Ovary (tissue), 10 donors: Measurements from ENCODE around the gene CRAT. TPM values are rescaled to one million over a fixed set of nuclear protein-coding genes. Genes with fewer than 3 reads are reported as not detected.

Experiments
- DNase-seq, 5 donors: peaks; one replicate each; pipeline ENCODE4 v3.0.0-alpha.2; 2019 to 2020
- H3K27ac ChIP-seq, 2 donors: fragments of 200-600 bp; one replicate each; pipeline versions ENCODE4 v1.5.1 to v1.8.0; 2019 to 2022
- H3K27me3 ChIP-seq: fragments of 200-600 bp; one replicate; pipeline ENCODE4 v1.8.0; 2022
- H3K36me3 ChIP-seq: fragments of 200-600 bp; sonication (generic); one replicate; pipeline ENCODE4 v1.5.1; 2019
- H3K4me1 ChIP-seq: one replicate; pipeline ENCODE4 v1.8.1; 2013; ENCODE audit warnings: mild to moderate bottlenecking, moderate library complexity; ENCODE audit not compliant: insufficient read depth
- H3K4me3 ChIP-seq: fragments of 200-600 bp; sonication (generic); one replicate; pipeline ENCODE4 v1.5.1; 2017
- H3K9me3 ChIP-seq, 2 donors: fragments of 200-600 bp in 1 of 2; sonication (generic) in 1 of 2; one replicate each; pipeline versions ENCODE4 v1.5.1 to v1.8.1; 2013 to 2019; ENCODE audit warnings: mild to moderate bottlenecking in 1 of 2, moderate library complexity in 1 of 2
- EP300 ChIP-seq: sonication (generic); formaldehyde crosslinking; IDR thresholded peaks from one replicate; pipeline ENCODE4 v1.6.1; 2017; ENCODE audit warnings: antibody characterized with exemption
- POLR2A ChIP-seq: fragments of 450-650 bp; IDR thresholded peaks from one replicate; pipeline ENCODE4 v1.6.1; 2017; ENCODE audit warnings: antibody characterized with exemption, mild to moderate bottlenecking, moderate library complexity
- WGBS, 3 donors: extraction: QIAGEN DNeasy Blood & Tissue Kit in 1 of 3; methylation state at CpG; one replicate each; pipeline versions ENCODE4 v1.1.5 to v1.1.7; 2013 to 2017; 5-methylcytosine and 5-hydroxymethylcytosine counted together
- intact Hi-C, 4 donors: fragments of 100-400 bp; cut with DNase I; formaldehyde crosslinking; loops; one replicate each; pipeline versions ENCODE4 v1.11.0 to v1.15.1; 2022 to 2023
- long read RNA-seq, 3 donors: library from polyadenylated mRNA in 2 of 3; unstranded in 2 of 3; transcript quantifications; one replicate each; pipeline ENCODE4 v2.0.0 and lab custom pipeline, GENCODE V29; 2021 to 2026
- polyA plus RNA-seq, 2 donors: library from polyadenylated mRNA; stranded (reverse); fragments of 200-250 nt in 1 of 2; fragments of 350-450 nt in 1 of 2; fragmentation: Illumina TruSeq in 1 of 2; extraction: RNeasy Lipid Tissue Mini Kit (QIAGEN cat#74804) in 1 of 2; gene quantifications; one replicate each; pipeline ENCODE4 v1.2.3, GENCODE V29; 2013 to 2014
- total RNA-seq, 7 donors: library from RNA; depleted of rRNA in 2 of 7; stranded (reverse); fragments of >200 nt in 2 of 7; fragmentation: NEBNext Ultra II Directional in 3 of 7; extraction: Animal tissue kit (Norgen Biotek cat#: 25700) in 3 of 7; gene quantifications; one replicate each; pipeline versions ENCODE4 v1.1.0 to v1.2.4, GENCODE V29; 2016 to 2023
- TF ChIP-seq, protein P1 (sequence below), 3 donors: fragments of 450-650 bp in 2 of 3; fragments of 200-600 bp in 1 of 3; IDR thresholded peaks; one replicate each; pipeline versions ENCODE4 v1.5.1 to v1.8.0; 2016 to 2022; ENCODE audit warnings: antibody characterized with exemption in 3 of 3, mild to moderate bottlenecking in 1 of 3
- donor health status: DM: no; HTN: no; CAD: no; lungs with moderate emphysema.
- donor health status: DM: no; HTN: no; CAD: no.
- donor health status: Bipolar disorder and iron deficiency.
- donor health status: DM: yes; HTN: yes; CAD: no.
- donor health status: DM: no; HTN: no; CAD: no.
- donor health status: DM: yes; HTN: yes; CAD: no.

Gene CRAT
- total RNA-seq: 10 to 100 TPM; 23.0 to 42.7 (median 39.1) TPM
- polyA plus RNA-seq: 10 to 100 TPM; 28.7 to 29.9 TPM
- long read RNA-seq, donor 1, transcript CRAT-201 (14 exons, 2,763 nt): major isoform, 65 of 177 reads
- long read RNA-seq, donor 1, transcript CRAT-207 (15 exons, 2,253 nt): minor isoform, 46 of 177 reads
- long read RNA-seq, donor 1, partial matches to known transcripts: 32 of 177 reads
- long read RNA-seq, donor 1, other reads (novel, unspliced or antisense): 30 of 177 reads
- long read RNA-seq, donor 2, partial matches to known transcripts: 5 of 9 reads
- long read RNA-seq, donor 2, other reads (novel, unspliced or antisense): 0 of 9 reads
- long read RNA-seq, donor 3, transcript CRAT-201 (14 exons, 2,763 nt): major isoform, 35 of 118 reads
- long read RNA-seq, donor 3, transcript CRAT-207 (15 exons, 2,253 nt): minor isoform, 26 of 118 reads
- long read RNA-seq, donor 3, partial matches to known transcripts: 42 of 118 reads
- long read RNA-seq, donor 3, other reads (novel, unspliced or antisense): 15 of 118 reads

GRCh38 chr9:129110740-129111527 is at the start of gene CRAT, which contains the start of gene PTPA:
TSS of gene CRAT (minus strand) at chr9:129110793. CDS start at chr9:129110509, 284 bp downstream.
TSS of gene PTPA (plus strand) at chr9:129111415. CDS start at chr9:129111601, 186 bp downstream.
- intact Hi-C loops: no loop called here
- peak; percentile 96 to 98 (median 97) for DNase-seq
- H3K9me3 ChIP-seq: no peaks in the 10 kb centered on the region
- peak within 1 kb of the TSS; percentile 69 to 90 for H3K27ac ChIP-seq
- 0 to 1% (median 0%) methylated on average over 69 to 77 of the region's 77 CpGs for WGBS, 3 donors
- peak; percentile 50 for TF ChIP-seq EP300
- TF ChIP-seq POLR2A: peak; percentile 80
- TF ChIP-seq, protein P1, sequence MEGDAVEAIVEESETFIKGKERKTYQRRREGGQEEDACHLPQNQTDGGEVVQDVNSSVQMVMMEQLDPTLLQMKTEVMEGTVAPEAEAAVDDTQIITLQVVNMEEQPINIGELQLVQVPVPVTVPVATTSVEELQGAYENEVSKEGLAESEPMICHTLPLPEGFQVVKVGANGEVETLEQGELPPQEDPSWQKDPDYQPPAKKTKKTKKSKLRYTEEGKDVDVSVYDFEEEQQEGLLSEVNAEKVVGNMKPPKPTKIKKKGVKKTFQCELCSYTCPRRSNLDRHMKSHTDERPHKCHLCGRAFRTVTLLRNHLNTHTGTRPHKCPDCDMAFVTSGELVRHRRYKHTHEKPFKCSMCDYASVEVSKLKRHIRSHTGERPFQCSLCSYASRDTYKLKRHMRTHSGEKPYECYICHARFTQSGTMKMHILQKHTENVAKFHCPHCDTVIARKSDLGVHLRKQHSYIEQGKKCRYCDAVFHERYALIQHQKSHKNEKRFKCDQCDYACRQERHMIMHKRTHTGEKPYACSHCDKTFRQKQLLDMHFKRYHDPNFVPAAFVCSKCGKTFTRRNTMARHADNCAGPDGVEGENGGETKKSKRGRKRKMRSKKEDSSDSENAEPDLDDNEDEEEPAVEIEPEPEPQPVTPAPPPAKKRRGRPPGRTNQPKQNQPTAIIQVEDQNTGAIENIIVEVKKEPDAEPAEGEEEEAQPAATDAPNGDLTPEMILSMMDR (IDR thresholded peaks at IDR 0.05): no peak
- H3K36me3 ChIP-seq: no peaks in the 10 kb centered on the region
- H3K4me3 ChIP-seq: peak within 1 kb of the TSS; percentile 78
- H3K27me3 ChIP-seq: no peaks in the 10 kb centered on the region
- peaks cover 5% of the 10 kb centered on the region for H3K4me1 ChIP-seq

DNA sequence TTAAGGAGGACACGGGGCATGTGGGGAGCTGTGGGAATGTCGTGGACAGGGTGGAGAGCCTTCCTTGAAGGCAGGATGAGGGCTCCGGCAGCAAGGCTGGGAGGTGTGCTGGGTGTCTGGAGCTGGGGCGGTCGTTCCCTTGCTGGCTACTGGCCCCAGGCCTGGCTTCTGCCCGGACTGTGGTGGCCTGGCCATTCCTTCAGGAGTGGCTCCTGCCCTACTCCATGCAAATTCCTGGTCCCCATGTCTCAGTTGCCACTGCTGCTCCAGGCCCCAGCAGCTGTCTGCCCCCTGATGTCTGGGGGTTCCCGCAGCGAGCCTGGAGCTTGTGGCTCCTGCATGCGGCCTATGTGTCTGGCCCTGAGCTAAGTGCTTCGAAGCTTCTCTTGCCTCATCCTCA is 45.6 kb upstream of the CRAT start:
- TF ChIP-seq, protein P1 (IDR thresholded peaks at IDR 0.05): no peak
- no peak for TF ChIP-seq POLR2A
- no peak for TF ChIP-seq EP300
- no peaks in the 10 kb centered on the region for H3K4me1 ChIP-seq
- H3K27me3 ChIP-seq: no peaks in the 10 kb centered on the region
- intact Hi-C loops: no loop called here
- H3K4me3 ChIP-seq: no peak overlapping the region
- peak in 1 of 5 donors; percentile 8 for DNase-seq
- H3K36me3 ChIP-seq: no peaks in the 10 kb centered on the region
- no peak overlapping the region for H3K27ac ChIP-seq
- H3K9me3 ChIP-seq: no peaks in the 10 kb centered on the region
- 81 to 87% (median 83%) methylated on average over 10 of the region's 10 CpGs for WGBS, 3 donors

DNA sequence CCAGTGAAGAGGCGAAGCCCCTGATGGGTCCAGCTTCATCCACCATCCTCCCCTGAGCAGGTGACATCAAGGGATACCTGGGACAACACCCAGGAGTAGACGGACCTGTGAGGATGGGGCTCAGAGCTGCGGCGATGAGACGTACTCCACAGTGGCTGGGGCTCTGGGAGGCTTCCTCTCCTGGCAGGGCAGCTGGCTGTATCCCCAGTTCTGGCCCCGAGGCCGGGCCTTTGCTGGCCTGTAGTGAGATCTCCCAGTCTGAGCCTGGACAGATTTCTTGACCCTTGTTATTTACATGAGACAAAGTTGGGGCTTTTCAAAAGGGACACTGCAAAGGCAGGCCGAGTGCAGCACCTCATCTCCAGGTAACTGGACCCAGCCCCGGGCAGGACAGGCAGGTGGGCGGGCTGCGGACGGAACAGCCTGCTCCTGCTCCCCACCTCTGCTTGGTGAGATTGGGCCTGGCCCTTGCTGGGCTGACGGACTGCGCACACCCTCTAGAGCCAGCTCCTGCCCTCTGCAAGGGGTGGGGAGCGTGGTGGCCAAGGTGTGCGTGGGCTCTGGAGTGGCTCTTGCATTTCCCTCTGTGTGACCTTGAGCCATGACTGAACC is 44.4 kb upstream of the CRAT start:
- Histone ChIP-seq H3K4me1 (no peaks in the 10 kb centered on the region), H3K4me3 (no peak overlapping the region), H3K27ac (no peak overlapping the region), H3K9me3 (no peaks in the 10 kb centered on the region), H3K36me3 (no peaks in the 10 kb centered on the region), H3K27me3 (no peaks in the 10 kb centered on the region)
- TF ChIP-seq, protein P1 (IDR thresholded peaks at IDR 0.05): no peak
- no peak for TF ChIP-seq EP300
- TF ChIP-seq POLR2A: no peak
- intact Hi-C loops: no loop called here
- 79 to 84% (median 84%) methylated on average over 16 of the region's 16 CpGs for WGBS, 3 donors
- DNase-seq: no peak

GRCh38 chr9:129151469-129151868 is 40.9 kb upstream of the CRAT start:
- Histone ChIP-seq H3K27me3 (no peaks in the 10 kb centered on the region), H3K36me3 (no peaks in the 10 kb centered on the region), H3K9me3 (no peaks in the 10 kb centered on the region), H3K27ac (no peak overlapping the region), H3K4me1 (peaks cover 3% of the 10 kb centered on the region), H3K4me3 (no peak overlapping the region)
- peak in 1 of 5 donors; percentile 8 for DNase-seq
- 73 to 81% (median 77%) methylated on average over 15 of the region's 15 CpGs for WGBS, 3 donors
- intact Hi-C loops: no loop called here
- TF ChIP-seq, protein P1 (IDR thresholded peaks at IDR 0.05): no peak
- TF ChIP-seq POLR2A (no peak), EP300 (no peak)
